ENCODE results near the gene COL5A3. TPM values are rescaled to one million over a fixed set of nuclear protein-coding genes. Genes with fewer than 3 reads are reported as not detected.

COL5A3 gene
- total RNA-seq, 1 experiment from 2014 or later, result 0.11 TPM

DNA sequence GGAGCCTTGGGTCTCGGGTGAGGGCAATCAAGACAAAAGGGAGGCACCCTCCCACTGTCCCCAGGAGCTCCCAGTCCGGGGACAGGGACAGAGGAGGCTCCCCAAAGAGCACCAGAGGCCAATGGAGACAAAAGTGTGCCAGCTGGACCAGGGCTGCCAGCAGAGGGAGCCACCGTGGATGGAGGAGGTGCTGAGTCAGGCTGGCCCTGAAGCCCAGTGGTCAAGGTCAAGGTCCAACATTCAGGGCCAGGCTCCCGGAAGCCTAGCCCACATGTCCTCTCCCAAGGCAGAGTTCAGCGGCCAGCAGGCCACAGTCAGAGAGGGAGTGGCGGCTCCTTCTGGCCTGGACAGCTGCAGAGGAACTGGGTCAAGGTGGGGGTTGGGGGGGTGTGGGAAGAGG lies 8.4 kb downstream of the COL5A3 start:
- ChIA-PET POLR2A (ENCODE audit: unreplicated experiment) (no interaction called here), CTCF (interaction anchor here (0.5 to 1.4 kb wide), 4 partner anchors 19 to 417 kb away, joined by 7 to 14 read pairs (median 10); no protein-coding TSS in a partner anchor)
- intact Hi-C loops (cut with micrococcal nuclease), result no loop called here
- no peaks in the 10 kb centered on the region for H3K9me2 ChIP-seq (replicated peaks; ENCODE audit: low read length)
- no peak overlapping the region for H3K4me2 ChIP-seq (ENCODE audit: low read length)
- DNase-seq (peak; percentile 32), ATAC-seq (no peak; the same call in 1 of the 2 replicates)
- no peak for TF ChIP-seq EZH2 (IDR thresholded peaks at IDR 0.05; ENCODE audit: low read length, unreplicated experiment)
- TF ChIP-seq EZH2phosphoT487 (IDR thresholded peaks at IDR 0.05; ENCODE audit: borderline replicate concordance, low read length), result no peak
- TF ChIP-seq, protein P1, sequence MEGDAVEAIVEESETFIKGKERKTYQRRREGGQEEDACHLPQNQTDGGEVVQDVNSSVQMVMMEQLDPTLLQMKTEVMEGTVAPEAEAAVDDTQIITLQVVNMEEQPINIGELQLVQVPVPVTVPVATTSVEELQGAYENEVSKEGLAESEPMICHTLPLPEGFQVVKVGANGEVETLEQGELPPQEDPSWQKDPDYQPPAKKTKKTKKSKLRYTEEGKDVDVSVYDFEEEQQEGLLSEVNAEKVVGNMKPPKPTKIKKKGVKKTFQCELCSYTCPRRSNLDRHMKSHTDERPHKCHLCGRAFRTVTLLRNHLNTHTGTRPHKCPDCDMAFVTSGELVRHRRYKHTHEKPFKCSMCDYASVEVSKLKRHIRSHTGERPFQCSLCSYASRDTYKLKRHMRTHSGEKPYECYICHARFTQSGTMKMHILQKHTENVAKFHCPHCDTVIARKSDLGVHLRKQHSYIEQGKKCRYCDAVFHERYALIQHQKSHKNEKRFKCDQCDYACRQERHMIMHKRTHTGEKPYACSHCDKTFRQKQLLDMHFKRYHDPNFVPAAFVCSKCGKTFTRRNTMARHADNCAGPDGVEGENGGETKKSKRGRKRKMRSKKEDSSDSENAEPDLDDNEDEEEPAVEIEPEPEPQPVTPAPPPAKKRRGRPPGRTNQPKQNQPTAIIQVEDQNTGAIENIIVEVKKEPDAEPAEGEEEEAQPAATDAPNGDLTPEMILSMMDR (conservative IDR thresholded peaks at IDR 0.05; ENCODE audit: low read depth, low read length), result peak; percentile 73
- no peaks in the 10 kb centered on the region for H3K9me3 ChIP-seq (ENCODE audit: low read length)
- no peaks in the 10 kb centered on the region for H3F3A ChIP-seq (ENCODE audit: low read length, unreplicated experiment)
- H3K79me2 ChIP-seq (ENCODE audit: low read length), result no peaks in the 10 kb centered on the region
- no peaks in the 10 kb centered on the region for H3K36me3 ChIP-seq (ENCODE audit: low read depth, low read length)
- H3K27me3 ChIP-seq (ENCODE audit: low read length), result peaks cover 14% of the 10 kb centered on the region
- H2AFZ ChIP-seq (ENCODE audit: low read length), result no peak overlapping the region
- H3K4me3 ChIP-seq (ENCODE audit: low read length), result no peak overlapping the region
- no peaks in the 10 kb centered on the region for H4K20me1 ChIP-seq (ENCODE audit: low read length)
- H3K4me1 ChIP-seq (ENCODE audit: insufficient read depth, low read length), result peaks cover 3% of the 10 kb centered on the region; the same call in 1 of the 2 replicates
- H3K9ac ChIP-seq (ENCODE audit: low read length), result no peak overlapping the region
- no peak overlapping the region for H3K27ac ChIP-seq (ENCODE audit: low read length)
- no TSS peak for BruUV-seq (replicated peaks)

DNA sequence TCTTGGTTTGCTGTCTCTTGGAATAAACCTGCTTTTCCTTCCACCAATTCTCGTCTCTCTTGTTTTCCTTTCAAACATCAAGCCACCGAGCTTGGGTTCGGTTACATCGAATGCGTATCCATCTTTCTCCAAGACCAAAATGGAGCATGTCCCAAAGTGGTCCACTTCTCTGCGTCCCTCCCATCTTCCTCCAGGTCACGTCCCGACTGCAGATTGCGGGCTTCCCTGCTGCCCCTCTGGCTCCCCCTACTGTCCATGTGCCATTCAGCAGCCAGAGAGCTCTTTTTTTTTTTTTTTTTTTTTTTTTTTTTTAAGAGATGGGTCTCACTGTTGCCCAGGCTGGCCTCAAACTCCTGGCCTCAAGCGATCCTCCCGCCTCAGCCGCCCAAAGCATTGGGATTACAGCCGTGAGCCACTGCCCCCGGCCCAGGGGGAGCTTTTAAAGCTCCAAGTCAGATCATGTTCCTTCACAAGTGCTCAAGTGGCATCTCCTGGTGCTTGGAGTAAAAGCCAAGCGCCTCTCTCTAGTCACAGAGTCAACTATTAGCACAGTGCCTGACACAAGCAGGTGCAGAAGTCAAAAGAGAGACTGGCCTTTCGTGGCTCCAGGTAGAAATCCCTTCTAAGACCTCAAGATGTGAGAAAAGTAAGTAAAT lies 10.0 kb downstream of the COL5A3 start:
- Histone ChIP-seq H3K36me3 (ENCODE audit: low read depth, low read length) (no peaks in the 10 kb centered on the region), H3K27ac (ENCODE audit: low read length) (no peak overlapping the region), H2AFZ (ENCODE audit: low read length) (peak overlapping the region; percentile 78; the same call in 1 of the 2 replicates), H3K4me3 (ENCODE audit: low read length) (no peak overlapping the region), H3F3A (ENCODE audit: low read length, unreplicated experiment) (no peaks in the 10 kb centered on the region), H3K4me1 (ENCODE audit: insufficient read depth, low read length) (peaks cover 3% of the 10 kb centered on the region; the same call in 1 of the 2 replicates), H3K4me2 (ENCODE audit: low read length) (peak overlapping the region; percentile 43; the same call in 1 of the 2 replicates), H3K9me3 (ENCODE audit: low read length) (no peaks in the 10 kb centered on the region), H3K79me2 (ENCODE audit: low read length) (no peaks in the 10 kb centered on the region), H4K20me1 (ENCODE audit: low read length) (no peaks in the 10 kb centered on the region), H3K9ac (ENCODE audit: low read length) (no peak overlapping the region), H3K27me3 (ENCODE audit: low read length) (peaks cover 14% of the 10 kb centered on the region), H3K9me2 (replicated peaks; ENCODE audit: low read length) (no peaks in the 10 kb centered on the region)
- POLR2A ChIA-PET (ENCODE audit: unreplicated experiment), result interaction anchor here (0.6 kb wide), 3 partner anchors 12 to 1652 kb away, joined by 5 to 11 read pairs (median 6); no protein-coding TSS in a partner anchor
- TF ChIP-seq, protein P1 (conservative IDR thresholded peaks at IDR 0.05; ENCODE audit: low read depth, low read length), result peak; percentile 81
- TF ChIP-seq EZH2 (IDR thresholded peaks at IDR 0.05; ENCODE audit: low read length, unreplicated experiment), result no peak
- DNase-seq (peak; percentile 81), ATAC-seq (peak; percentile 67)
- BruUV-seq (replicated peaks), result no TSS peak
- intact Hi-C loops (cut with micrococcal nuclease), result loop anchor here (1.0 kb wide), 2 partner anchors 27 to 66 kb away; no protein-coding TSS in a partner anchor
- CTCF ChIA-PET, result interaction anchor here (0.6 to 1.2 kb wide), 25 partner anchors 10 to 1499 kb away, joined by 3 to 13 read pairs (median 7); no protein-coding TSS in a partner anchor

DNA sequence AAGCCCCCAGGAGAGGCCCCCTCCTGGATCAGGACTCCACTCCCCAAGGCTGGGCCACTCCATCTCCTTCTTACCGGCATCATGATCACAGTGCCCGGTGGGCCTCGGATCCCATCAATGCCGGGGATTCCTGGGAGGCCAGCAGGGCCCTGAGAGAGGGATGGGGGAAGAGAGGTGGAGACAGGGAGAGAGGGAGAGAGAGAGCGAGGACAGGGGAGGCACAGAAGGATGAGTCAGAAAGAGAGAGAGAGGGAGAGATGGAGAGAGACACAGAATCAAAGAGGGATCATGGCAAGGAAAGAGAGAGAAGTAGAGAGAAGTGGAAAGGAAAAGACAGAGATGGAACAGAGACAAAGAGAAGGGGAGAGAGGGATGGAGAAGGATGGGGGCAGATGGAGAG lies 13.8 kb downstream of the COL5A3 start:
- ATAC-seq, result no peak
- CTCF ChIA-PET, result no interaction called here

More for the DNA sequence above, 13.8 kb downstream of the COL5A3 start:
- TF ChIP-seq, protein P1 (conservative IDR thresholded peaks at IDR 0.05; ENCODE audit: low read depth, low read length), result no peak
- TF ChIP-seq EZH2 (IDR thresholded peaks at IDR 0.05; ENCODE audit: low read length, unreplicated experiment), result no peak
- TF ChIP-seq EZH2phosphoT487 (IDR thresholded peaks at IDR 0.05; ENCODE audit: borderline replicate concordance, low read length), result no peak
- intact Hi-C loops (cut with micrococcal nuclease), result loop anchor here (5.0 kb wide), 1 partner anchor 49 kb away; no protein-coding TSS in a partner anchor
- Histone ChIP-seq H3F3A (ENCODE audit: low read length, unreplicated experiment) (no peaks in the 10 kb centered on the region), H3K9me2 (replicated peaks; ENCODE audit: low read length) (no peaks in the 10 kb centered on the region), H3K27ac (ENCODE audit: low read length) (no peak overlapping the region), H3K4me2 (ENCODE audit: low read length) (no peak overlapping the region), H4K20me1 (ENCODE audit: low read length) (no peaks in the 10 kb centered on the region), H3K4me1 (ENCODE audit: insufficient read depth, low read length) (peaks cover 3% of the 10 kb centered on the region; the same call in 1 of the 2 replicates), H3K27me3 (ENCODE audit: low read length) (peaks cover 19% of the 10 kb centered on the region), H3K36me3 (ENCODE audit: low read depth, low read length) (no peaks in the 10 kb centered on the region), H3K4me3 (ENCODE audit: low read length) (no peak overlapping the region), H3K9me3 (ENCODE audit: low read length) (no peaks in the 10 kb centered on the region), H2AFZ (ENCODE audit: low read length) (no peak overlapping the region), H3K79me2 (ENCODE audit: low read length) (no peaks in the 10 kb centered on the region), H3K9ac (ENCODE audit: low read length) (no peak overlapping the region)
- no TSS peak for BruUV-seq (replicated peaks)
- DNase-seq, result no peak
- POLR2A ChIA-PET (ENCODE audit: unreplicated experiment), result no interaction called here
